ENCODE results near the gene FAM83C.

The FAM83C gene

DNA sequence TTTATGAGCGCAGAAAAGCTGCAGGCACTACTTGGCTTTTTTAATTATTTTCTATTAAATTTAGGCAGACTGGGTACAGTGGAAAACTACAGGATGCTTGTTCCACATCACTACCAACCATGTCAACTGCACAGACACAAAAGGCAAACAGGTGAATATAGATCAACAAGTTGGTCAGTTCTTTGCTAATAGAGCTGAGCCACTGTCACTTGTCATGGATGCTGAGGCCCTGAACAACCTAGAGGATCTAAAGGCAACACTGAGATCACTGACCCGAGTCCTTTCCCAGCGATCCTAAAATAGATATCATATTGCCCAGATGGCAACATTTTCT is 34.5 kb upstream of the FAM83C start:
- H3K4me3 ChIP-seq (ENCODE audit: low read depth, low read length): no peak overlapping the region
- in situ Hi-C loops (cut with HindIII; ENCODE audit: low sequenced_read_pairs): no loop called here
- no peak for TF ChIP-seq CTCF (IDR thresholded peaks at IDR 0.05; ENCODE audit: low read depth, low read length, missing control alignments)
- DNase-seq (ENCODE audit: low read depth): no peak

- no peak overlapping the region for H3K4me3 ChIP-seq (ENCODE audit: low read depth, low read length)
- in situ Hi-C loops (cut with HindIII; ENCODE audit: low sequenced_read_pairs): no loop called here
- no peak for DNase-seq (ENCODE audit: low read depth)
- TF ChIP-seq CTCF (IDR thresholded peaks at IDR 0.05; ENCODE audit: low read depth, low read length, missing control alignments): no peak
Measured at GRCh38 chr20:35326021-35326739, 34.0 kb upstream of the FAM83C start.

DNA sequence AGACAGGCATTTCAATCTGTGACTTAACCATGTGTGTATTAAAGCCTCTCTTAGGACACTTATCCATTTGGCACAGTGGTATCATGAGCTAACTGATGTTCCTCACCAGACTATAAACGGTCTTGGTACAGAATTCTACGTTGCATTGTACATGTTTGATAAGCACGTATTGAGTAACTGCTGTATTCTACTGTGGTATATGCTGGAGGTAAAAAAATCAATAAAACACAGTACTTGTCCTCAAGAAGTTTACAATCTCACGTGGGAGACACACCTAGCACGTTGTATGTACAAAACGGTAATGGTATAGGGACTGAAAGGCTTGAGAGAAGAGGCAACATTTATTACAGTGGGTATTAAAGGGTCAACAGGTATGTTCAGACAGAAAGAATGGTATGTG is 33.2 kb upstream of the FAM83C start:
- TF ChIP-seq CTCF (IDR thresholded peaks at IDR 0.05; ENCODE audit: low read depth, low read length, missing control alignments): no peak
- in situ Hi-C loops (cut with HindIII; ENCODE audit: low sequenced_read_pairs): no loop called here
- H3K4me3 ChIP-seq (ENCODE audit: low read depth, low read length): no peak overlapping the region
- no peak for DNase-seq (ENCODE audit: low read depth)

DNA sequence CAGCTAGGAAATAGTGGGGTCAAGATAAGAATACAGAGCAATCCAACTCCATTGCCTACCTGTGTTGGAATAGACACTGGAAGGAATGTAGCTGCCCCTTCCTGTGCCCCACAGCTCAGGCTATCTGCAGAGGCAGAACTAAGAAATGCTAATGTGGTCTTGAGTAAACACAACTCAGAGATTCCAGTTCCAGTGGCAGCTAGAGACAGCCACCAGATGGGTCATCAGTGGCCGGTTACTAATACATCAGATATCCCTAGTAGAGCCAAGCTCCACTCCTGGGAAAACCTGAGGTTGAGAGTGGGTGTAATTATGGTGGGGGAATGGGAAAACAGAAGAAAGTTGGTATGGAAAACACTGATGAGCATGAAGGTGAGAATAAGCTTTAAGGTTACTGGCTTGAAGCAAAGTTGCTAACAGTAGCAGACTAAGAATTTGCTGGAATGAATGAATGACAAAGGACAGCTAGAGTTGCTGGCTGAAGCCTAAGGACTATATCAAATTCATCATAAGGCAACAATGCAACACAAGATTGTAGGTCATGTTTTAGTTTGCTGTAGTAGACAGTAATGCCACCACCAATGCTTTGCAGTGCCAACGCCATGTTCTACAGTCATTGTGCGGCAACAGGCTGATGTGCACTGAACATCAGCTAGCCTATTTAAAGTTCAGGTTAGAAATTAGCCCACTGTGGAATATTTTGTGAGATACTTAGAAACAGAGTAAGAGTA is 28.3 kb upstream of the FAM83C start:
- no peak for TF ChIP-seq CTCF (IDR thresholded peaks at IDR 0.05; ENCODE audit: low read depth, low read length, missing control alignments)
- in situ Hi-C loops (cut with HindIII; ENCODE audit: low sequenced_read_pairs): no loop called here
- H3K4me3 ChIP-seq (ENCODE audit: low read depth, low read length): no peak overlapping the region
- DNase-seq (ENCODE audit: low read depth): no peak

DNA sequence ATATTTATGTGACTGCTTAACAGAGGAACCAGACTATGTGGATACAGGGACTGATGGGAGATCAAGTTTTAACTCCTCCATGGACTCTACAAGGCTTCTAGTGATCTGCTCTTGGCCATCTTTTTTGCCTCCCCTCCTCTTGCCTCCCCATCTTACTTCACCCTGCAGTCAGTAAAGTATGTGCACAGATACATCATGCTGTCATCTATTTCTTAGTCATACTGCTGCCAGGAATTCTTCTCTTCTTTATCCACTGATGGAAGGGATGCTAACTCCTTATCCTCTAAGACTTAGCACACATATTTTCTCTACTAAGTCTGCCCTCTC is 27.6 kb upstream of the FAM83C start:
- in situ Hi-C loops (cut with HindIII; ENCODE audit: low sequenced_read_pairs): no loop called here
- no peak overlapping the region for H3K4me3 ChIP-seq (ENCODE audit: low read depth, low read length)
- no peak for TF ChIP-seq CTCF (IDR thresholded peaks at IDR 0.05; ENCODE audit: low read depth, low read length, missing control alignments)
- no peak for DNase-seq (ENCODE audit: low read depth)

DNA sequence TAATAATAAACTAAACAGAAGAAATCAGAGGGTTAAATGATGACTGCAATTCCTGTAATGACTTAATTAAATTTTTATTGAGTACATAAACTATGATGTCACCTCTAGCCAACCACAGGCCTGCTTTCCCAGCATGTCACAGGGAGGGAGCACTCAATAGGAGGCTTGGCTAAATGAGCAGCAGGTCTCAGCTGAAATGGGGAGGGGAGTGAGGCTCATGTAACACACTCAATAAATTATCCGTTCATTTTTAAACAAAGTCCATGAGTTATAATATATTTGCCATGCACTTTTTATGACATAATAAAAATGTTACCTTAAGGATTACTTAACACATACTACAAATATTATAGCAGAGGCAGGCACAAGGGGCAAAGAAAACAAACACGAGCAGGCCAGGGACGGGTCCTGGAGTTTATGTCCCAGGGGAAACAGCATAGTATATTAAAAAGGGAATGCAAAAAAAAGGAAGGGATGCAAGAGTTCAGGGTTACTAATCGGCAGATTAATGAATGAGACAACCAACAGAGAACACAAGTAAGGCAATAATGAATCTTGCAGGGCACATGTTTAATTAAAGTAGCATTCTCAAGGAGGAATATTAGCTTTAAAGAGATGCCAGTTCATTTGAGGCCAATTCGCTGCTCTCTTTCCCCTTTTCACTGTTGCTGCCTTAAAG is 27.1 kb upstream of the FAM83C start:
- DNase-seq (ENCODE audit: low read depth): no peak
- H3K4me3 ChIP-seq (ENCODE audit: low read depth, low read length): no peak overlapping the region
- no peak for TF ChIP-seq CTCF (IDR thresholded peaks at IDR 0.05; ENCODE audit: low read depth, low read length, missing control alignments)
- in situ Hi-C loops (cut with HindIII; ENCODE audit: low sequenced_read_pairs): no loop called here
